Measurements from ENCODE around the gene PKD1L1. TPM values are rescaled to one million over a fixed set of nuclear protein-coding genes. Genes with fewer than 3 reads are reported as not detected.

Gene PKD1L1
- total RNA-seq, 1 experiment from 2014 or later = 0.07 TPM

DNA sequence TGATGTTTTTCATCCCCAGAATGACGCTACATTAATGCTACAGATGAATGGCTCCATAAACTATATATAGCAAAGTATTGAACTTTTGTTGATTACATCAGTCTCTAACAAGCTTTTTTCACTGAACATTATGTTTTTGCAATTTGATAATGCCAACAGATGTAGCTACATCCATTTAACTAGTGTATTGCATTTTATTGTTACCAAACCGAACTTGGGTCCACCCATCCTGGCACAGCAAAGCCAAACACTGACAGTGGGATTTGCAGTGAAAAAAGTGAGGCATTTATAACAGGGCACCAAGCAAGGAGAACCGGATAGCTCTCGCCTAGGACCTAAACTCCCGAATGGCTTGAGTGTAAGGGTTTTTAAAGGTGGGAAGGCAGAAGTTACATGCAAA, 183.5 kb downstream of the PKD1L1 start (continued):
- TF ChIP-seq, protein P1, sequence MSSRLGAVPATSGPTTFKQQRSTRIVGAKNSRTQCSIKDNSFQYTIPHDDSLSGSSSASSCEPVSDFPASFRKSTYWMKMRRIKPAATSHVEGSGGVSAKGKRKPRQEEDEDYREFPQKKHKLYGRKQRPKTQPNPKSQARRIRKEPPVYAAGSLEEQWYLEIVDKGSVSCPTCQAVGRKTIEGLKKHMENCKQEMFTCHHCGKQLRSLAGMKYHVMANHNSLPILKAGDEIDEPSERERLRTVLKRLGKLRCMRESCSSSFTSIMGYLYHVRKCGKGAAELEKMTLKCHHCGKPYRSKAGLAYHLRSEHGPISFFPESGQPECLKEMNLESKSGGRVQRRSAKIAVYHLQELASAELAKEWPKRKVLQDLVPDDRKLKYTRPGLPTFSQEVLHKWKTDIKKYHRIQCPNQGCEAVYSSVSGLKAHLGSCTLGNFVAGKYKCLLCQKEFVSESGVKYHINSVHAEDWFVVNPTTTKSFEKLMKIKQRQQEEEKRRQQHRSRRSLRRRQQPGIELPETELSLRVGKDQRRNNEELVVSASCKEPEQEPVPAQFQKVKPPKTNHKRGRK (CRISPR knock-in tag; IDR thresholded peaks at IDR 0.05; ENCODE audit: borderline replicate concordance) = no peak
- TF ChIP-seq TCF7 (CRISPR knock-in tag; IDR thresholded peaks at IDR 0.05; ENCODE audit: low read depth) (no peak), SMAD3 (CRISPR knock-in tag; IDR thresholded peaks at IDR 0.05; ENCODE audit: borderline replicate concordance) (no peak), FOXJ3 (CRISPR knock-in tag; IDR thresholded peaks at IDR 0.05; ENCODE audit: borderline replicate concordance) (no peak), PRRX2 (CRISPR knock-in tag; IDR thresholded peaks at IDR 0.05) (no peak), ELF4 (CRISPR knock-in tag; IDR thresholded peaks at IDR 0.05; ENCODE audit: low read depth) (no peak), ESRRA (CRISPR knock-in tag; IDR thresholded peaks at IDR 0.05; ENCODE audit: borderline replicate concordance) (no peak), NR1H2 (CRISPR knock-in tag; IDR thresholded peaks at IDR 0.05) (no peak), ETV6 (CRISPR knock-in tag; IDR thresholded peaks at IDR 0.05) (no peak)
- TF ChIP-seq, protein P2, sequence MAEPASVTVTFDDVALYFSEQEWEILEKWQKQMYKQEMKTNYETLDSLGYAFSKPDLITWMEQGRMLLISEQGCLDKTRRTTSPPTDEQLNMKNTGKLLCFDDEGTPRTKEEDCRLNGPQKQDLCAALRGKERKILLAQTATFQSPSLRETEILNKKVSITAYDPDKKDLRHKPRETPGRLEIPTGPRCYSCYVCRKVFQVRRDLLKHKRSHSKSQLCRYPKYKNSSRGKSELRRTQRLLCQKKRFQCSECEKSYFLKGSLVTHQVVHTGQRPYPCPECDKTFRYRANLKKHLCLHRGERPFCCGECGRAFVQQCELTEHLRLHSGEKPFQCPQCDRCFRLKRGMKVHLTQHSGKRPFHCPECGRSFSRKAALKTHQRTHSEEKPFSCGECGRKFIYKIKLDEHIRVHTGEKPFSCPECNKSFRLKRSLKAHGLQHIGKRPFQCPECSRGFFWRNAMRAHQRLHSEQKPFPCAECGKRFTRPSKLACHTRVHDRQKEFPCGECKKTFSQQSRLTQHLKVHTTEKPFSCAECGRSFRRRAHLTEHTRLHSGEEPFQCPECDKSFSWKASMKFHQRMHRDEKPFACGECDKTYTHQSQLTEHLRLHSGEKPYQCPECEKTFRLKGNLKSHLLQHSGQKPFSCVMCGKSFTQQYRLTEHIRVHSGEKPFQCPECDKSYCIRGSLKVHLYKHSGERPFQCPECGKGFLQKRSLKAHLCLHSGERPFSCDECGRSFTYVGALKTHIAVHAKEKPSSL (CRISPR knock-in tag; conservative IDR thresholded peaks at IDR 0.05) = no peak

DNA sequence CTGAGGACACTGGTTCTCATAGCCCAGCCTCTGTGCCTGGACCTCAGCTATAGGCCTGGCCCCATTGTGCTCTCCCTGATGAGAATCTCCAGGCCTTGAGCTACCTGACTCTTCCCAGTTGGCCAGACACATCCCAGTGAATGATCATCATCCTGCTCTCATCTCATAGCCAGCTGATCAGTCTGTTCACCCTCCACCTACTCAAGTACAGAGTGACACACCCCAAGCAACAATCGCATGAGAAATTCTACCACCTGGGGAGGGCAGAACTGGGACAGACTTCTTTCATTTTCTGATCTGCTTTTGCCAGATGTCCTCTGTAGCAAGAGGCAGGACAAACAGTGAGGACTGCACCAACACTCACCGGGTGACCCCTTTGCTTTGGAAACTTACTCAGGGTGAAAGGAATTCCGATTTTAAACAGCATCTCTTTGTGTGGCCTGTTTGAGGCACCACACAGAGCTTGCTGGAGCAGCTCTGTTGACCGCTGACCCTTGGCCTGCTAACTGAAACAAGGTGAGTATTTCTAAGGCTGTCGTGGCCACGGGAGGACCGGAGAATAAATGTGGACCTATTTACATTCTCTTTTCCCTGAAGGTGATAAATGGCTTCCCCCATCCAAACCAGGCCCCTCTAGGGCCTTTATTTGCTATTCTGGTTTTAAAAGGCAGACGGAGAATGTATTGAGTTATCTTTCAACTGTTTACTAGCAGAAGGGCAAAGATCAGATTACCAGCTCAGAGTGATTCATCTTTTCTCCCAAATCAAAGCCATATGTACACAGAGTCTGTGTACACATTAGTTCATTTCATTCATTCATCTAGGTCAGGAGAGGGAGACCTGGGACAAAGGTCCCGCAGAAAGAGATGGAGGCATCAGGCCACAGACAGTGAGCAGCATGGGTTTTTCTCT, 184.9 kb downstream of the PKD1L1 start:
- H3K4me1 Mint-ChIP-seq = peaks cover 4% of the 10 kb centered on the region; the same call in 1 of the 2 replicates
- no peaks in the 10 kb centered on the region for H3K36me3 Mint-ChIP-seq
- no peak overlapping the region for H3K4me3 Mint-ChIP-seq
- no peak overlapping the region for H3K27ac Mint-ChIP-seq
- H3K27me3 Mint-ChIP-seq (ENCODE audit: low read depth) = no peaks in the 10 kb centered on the region
- ATAC-seq = no peak
- TF ChIP-seq GABPB1 (CRISPR knock-in tag; IDR thresholded peaks at IDR 0.05) (peak; percentile 85), ZNF219 (CRISPR knock-in tag; IDR thresholded peaks at IDR 0.05; ENCODE audit: borderline replicate concordance) (no peak), TCF7 (CRISPR knock-in tag; IDR thresholded peaks at IDR 0.05; ENCODE audit: low read depth) (no peak)
- TF ChIP-seq, protein P3, sequence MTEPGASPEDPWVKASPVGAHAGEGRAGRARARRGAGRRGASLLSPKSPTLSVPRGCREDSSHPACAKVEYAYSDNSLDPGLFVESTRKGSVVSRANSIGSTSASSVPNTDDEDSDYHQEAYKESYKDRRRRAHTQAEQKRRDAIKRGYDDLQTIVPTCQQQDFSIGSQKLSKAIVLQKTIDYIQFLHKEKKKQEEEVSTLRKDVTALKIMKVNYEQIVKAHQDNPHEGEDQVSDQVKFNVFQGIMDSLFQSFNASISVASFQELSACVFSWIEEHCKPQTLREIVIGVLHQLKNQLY (CRISPR knock-in tag; IDR thresholded peaks at IDR 0.05) = no peak
- DNase-seq (ENCODE audit: low spot score) = no peak
- ChIA-PET POLR2A (no interaction called here), CTCF (interaction anchor here (1.1 kb wide), 1 partner anchor 497 kb away, joined by 4 read pairs; no protein-coding TSS in a partner anchor)
- no peaks in the 10 kb centered on the region for H3K9me3 Mint-ChIP-seq

DNA sequence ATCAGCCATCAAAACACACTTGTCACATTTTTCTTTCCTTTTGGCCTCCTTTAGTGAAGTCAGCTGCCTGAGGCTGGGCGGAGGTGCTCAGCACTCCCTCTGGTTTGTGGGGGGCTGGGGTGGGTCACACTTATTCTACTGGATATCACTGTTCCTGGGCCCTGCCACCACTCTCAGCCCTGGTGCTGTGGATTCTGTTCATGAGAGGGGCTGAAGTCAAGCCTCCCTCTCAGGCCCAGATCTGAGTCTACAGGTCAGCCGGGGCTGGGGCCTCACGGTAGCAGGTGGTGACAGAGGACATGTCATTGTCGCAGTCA, 185.6 kb downstream of the PKD1L1 start:
- Mint-ChIP-seq H3K4me1 (peaks cover 4% of the 10 kb centered on the region; the same call in 1 of the 2 replicates), H3K9me3 (no peaks in the 10 kb centered on the region), H3K36me3 (no peaks in the 10 kb centered on the region), H3K27ac (no peak overlapping the region), H3K4me3 (no peak overlapping the region), H3K27me3 (ENCODE audit: low read depth) (no peaks in the 10 kb centered on the region)
- ChIA-PET POLR2A (no interaction called here), CTCF (interaction anchor here (1.1 kb wide), 1 partner anchor 496 kb away, joined by 4 read pairs; no protein-coding TSS in a partner anchor)
- ATAC-seq = no peak
- DNase-seq (ENCODE audit: low spot score) = no peak
- TF ChIP-seq RORB (CRISPR knock-in tag; IDR thresholded peaks at IDR 0.05) = no peak
- no peak for TF ChIP-seq JAZF1 (CRISPR knock-in tag; IDR thresholded peaks at IDR 0.05)
- TF ChIP-seq, protein P4, sequence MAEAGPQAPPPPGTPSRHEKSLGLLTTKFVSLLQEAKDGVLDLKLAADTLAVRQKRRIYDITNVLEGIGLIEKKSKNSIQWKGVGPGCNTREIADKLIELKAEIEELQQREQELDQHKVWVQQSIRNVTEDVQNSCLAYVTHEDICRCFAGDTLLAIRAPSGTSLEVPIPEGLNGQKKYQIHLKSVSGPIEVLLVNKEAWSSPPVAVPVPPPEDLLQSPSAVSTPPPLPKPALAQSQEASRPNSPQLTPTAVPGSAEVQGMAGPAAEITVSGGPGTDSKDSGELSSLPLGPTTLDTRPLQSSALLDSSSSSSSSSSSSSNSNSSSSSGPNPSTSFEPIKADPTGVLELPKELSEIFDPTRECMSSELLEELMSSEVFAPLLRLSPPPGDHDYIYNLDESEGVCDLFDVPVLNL (CRISPR knock-in tag; IDR thresholded peaks at IDR 0.05; ENCODE audit: borderline replicate concordance, low read depth) = no peak
- no peak for TF ChIP-seq CBFB (CRISPR knock-in tag; IDR thresholded peaks at IDR 0.05; ENCODE audit: low read depth)
- no peak for TF ChIP-seq FOXJ3 (CRISPR knock-in tag; IDR thresholded peaks at IDR 0.05; ENCODE audit: borderline replicate concordance)
- no peak for TF ChIP-seq EMX1 (CRISPR knock-in tag; IDR thresholded peaks at IDR 0.05)
- TF ChIP-seq, protein P5, sequence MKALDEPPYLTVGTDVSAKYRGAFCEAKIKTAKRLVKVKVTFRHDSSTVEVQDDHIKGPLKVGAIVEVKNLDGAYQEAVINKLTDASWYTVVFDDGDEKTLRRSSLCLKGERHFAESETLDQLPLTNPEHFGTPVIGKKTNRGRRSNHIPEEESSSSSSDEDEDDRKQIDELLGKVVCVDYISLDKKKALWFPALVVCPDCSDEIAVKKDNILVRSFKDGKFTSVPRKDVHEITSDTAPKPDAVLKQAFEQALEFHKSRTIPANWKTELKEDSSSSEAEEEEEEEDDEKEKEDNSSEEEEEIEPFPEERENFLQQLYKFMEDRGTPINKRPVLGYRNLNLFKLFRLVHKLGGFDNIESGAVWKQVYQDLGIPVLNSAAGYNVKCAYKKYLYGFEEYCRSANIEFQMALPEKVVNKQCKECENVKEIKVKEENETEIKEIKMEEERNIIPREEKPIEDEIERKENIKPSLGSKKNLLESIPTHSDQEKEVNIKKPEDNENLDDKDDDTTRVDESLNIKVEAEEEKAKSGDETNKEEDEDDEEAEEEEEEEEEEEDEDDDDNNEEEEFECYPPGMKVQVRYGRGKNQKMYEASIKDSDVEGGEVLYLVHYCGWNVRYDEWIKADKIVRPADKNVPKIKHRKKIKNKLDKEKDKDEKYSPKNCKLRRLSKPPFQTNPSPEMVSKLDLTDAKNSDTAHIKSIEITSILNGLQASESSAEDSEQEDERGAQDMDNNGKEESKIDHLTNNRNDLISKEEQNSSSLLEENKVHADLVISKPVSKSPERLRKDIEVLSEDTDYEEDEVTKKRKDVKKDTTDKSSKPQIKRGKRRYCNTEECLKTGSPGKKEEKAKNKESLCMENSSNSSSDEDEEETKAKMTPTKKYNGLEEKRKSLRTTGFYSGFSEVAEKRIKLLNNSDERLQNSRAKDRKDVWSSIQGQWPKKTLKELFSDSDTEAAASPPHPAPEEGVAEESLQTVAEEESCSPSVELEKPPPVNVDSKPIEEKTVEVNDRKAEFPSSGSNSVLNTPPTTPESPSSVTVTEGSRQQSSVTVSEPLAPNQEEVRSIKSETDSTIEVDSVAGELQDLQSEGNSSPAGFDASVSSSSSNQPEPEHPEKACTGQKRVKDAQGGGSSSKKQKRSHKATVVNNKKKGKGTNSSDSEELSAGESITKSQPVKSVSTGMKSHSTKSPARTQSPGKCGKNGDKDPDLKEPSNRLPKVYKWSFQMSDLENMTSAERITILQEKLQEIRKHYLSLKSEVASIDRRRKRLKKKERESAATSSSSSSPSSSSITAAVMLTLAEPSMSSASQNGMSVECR (CRISPR knock-in tag; IDR thresholded peaks at IDR 0.05; ENCODE audit: borderline replicate concordance) = no peak
- TF ChIP-seq, protein P6, sequence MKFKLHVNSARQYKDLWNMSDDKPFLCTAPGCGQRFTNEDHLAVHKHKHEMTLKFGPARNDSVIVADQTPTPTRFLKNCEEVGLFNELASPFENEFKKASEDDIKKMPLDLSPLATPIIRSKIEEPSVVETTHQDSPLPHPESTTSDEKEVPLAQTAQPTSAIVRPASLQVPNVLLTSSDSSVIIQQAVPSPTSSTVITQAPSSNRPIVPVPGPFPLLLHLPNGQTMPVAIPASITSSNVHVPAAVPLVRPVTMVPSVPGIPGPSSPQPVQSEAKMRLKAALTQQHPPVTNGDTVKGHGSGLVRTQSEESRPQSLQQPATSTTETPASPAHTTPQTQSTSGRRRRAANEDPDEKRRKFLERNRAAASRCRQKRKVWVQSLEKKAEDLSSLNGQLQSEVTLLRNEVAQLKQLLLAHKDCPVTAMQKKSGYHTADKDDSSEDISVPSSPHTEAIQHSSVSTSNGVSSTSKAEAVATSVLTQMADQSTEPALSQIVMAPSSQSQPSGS (CRISPR knock-in tag; IDR thresholded peaks at IDR 0.05; ENCODE audit: borderline replicate concordance, low read depth) = no peak
- TF ChIP-seq TCF7 (CRISPR knock-in tag; IDR thresholded peaks at IDR 0.05; ENCODE audit: low read depth) = no peak
